HL-60 (cell line): ENCODE measurements around the gene CEP95.

ENCODE experiments used
- CTCF ChIP-seq: IDR thresholded peaks from one replicate; pipeline ENCODE4 v1.5.1; 2011; ENCODE audit warnings: low read length, control low read depth, inconsistent platforms; ENCODE audit not compliant: insufficient read depth
- REST ChIP-seq: IDR thresholded peaks from 2 replicates; pipeline ENCODE4 v1.6.1; 2012; ENCODE audit warnings: low read depth; ENCODE audit not compliant: insufficient replicate concordance

GRCh38 chr17:64471440-64471839, 35.3 kb upstream of the CEP95 start:
- TF ChIP-seq REST (no peak), CTCF (no peak)
